ENCODE results near the gene PDIA2.
"Not testable (repeated sequence)": the region's sequence is repeated elsewhere in the genome, so short reads cannot be mapped to it uniquely, and the experiment has no call there.

The PDIA2 gene, protein sequence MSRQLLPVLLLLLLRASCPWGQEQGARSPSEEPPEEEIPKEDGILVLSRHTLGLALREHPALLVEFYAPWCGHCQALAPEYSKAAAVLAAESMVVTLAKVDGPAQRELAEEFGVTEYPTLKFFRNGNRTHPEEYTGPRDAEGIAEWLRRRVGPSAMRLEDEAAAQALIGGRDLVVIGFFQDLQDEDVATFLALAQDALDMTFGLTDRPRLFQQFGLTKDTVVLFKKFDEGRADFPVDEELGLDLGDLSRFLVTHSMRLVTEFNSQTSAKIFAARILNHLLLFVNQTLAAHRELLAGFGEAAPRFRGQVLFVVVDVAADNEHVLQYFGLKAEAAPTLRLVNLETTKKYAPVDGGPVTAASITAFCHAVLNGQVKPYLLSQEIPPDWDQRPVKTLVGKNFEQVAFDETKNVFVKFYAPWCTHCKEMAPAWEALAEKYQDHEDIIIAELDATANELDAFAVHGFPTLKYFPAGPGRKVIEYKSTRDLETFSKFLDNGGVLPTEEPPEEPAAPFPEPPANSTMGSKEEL

DNA sequence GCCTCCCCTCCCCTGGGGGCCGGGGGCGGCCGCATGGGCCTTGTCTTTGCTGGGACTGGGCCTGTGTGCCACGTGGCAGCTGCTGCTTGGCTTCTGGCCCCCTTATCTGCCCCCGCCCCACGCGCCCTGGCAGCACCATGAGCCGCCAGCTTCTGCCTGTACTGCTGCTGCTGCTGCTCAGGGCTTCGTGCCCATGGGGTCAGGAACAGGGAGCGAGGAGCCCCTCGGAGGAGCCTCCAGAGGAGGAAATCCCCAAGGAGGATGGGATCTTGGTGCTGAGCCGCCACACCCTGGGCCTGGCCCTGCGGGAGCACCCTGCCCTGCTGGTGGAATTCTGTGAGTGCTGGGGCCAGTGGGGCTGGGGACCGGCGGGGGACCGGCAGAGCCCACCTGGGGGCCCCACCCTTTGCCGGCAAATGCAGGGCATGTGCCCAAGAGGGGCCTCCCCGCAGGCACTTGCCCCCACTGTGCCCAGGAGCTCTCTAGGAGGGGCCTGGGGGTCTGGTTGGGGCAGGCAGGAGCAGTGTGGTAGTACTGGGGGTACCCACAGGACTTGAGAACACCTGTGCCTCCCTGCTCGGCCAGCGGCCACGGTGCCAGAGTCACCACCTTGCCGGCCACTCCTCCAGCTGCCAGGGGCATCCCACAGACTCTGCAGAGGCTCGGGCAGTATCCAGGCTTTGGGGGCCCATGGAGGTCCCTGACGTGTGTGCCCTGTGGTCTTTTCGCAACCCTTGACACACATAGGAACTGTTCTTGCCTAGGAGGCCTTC lies at the start of gene PDIA2:
TSS of gene PDIA2 (plus strand) at position 132 of the 773 bp plus-strand sequence. CDS start at position 138, 6 bp downstream.
- no peak for DNase-seq

DNA sequence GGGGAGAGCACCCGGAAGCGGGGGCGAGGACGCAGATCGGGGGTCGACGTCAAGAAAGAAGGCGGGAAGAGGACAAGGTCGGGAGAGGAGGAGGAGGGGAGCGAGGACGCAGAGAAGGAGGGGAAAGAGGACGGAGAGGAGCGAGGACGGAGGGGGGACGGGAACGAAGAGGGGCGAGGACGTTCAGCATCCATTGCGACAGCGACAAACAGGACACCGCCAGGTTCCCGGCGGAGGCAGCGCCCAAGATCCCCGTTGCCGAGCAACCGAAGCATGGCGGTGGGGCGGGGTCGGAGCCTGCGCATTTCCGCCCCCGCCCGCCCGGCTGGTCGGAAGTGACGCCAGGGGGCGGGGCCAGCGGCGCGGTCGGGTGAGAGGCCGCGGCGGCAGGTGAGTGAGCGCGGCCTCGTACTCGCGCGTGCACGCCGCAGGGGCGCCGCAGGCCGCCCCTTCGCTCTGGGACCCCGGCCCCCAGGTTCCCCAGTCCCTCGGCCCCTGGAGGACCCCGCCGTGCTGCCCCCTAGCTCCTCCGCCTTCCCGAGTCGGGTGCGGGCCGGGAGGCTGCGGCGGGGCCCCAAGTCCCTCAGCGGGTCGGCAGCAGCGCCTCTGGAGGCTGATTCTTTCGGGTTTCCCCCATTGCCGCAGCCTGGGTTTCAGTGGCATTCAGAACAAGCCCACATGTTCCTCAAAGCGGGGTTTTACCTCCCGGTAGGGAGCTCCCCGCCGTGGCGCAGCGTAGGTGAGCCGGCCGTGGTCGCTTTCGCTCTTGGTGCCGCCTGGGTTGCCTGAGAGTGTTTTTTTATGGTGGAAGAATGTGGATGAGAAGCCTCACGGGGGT lies 48.3 kb upstream of the PDIA2 start, which contains the start of gene FAM234A:
TSS of gene FAM234A (plus strand) at position 354 of the 838 bp plus-strand sequence. CDS start 19,593 bp downstream, outside the sequence.
- DNase-seq = peak; percentile 65 to 98

DNA sequence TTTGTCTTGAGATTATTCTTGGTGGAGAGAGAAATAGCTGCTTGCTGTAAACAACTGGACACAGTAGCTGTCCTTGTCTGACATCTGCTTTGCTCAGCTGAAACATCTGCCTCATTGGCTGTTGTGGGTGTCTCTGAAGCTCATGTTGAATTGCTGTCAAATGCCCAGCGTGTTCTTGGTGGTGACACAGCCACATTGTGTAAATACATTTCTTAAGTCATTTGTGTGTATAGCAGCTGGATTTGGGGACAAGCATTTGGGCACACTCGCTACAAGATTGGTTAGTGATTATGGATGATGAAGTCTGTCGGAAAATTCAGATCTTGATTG lies 43.1 kb upstream of the PDIA2 start:
- no peak for DNase-seq

DNA sequence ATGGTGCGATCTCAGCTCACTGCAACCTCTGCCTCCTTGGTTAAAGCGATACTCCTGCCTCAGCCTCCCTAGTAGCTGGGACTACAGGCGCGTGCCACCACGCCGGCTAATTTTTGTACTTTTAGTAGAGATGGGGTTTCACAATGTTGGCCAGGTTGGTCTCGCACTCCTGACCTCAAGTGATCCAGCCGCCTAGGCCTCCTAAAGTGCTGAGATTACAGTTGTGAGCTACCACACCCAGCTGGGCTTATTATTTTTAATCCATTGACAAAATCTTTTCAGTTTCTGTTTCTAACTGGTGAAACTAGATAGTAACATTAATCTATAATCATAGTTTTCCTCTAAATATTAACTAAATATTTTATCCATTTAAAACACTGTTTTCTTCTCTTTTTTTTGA lies 42.4 kb upstream of the PDIA2 start:
- no peak for DNase-seq

DNA sequence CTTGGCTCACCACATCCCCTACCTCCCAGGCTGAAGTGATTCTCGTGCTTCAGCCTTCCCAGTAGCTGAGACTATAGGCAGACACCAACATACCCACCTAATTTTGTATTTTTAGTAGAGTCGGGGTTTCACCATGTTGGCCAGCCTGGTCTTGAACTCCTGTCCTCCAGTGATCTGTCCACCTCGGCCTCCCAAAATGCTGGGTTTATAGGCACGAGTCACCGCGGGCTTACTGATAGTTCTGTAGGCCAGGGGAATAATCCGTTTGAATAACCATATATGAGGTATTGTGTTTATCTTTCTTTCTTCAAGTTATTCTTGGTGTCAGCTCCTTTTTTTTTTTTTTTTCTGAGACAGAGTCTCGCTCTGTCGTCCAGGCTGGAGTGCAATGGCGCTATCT lies 40.7 kb upstream of the PDIA2 start:
- no peak for DNase-seq

DNA sequence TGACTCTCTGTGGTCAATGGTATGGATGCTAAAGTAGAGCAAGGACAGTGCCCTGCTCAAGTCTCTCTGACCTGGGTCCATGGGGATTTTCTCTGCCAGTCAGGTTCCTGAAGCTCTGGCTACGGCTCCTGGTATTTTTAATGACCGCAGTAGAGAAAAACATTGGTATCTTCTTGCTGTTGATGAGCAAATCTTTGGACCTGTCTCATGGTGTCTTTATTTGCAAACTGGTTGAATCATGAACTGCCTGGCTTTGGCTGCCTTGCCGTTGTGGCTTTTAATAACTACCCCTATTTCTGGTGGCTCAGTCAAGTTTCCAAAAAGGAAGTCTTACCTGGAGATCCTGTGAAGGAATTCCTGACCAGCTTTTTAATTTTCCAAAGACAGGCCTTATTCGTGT lies 39.6 kb upstream of the PDIA2 start:
- no peak for DNase-seq

DNA sequence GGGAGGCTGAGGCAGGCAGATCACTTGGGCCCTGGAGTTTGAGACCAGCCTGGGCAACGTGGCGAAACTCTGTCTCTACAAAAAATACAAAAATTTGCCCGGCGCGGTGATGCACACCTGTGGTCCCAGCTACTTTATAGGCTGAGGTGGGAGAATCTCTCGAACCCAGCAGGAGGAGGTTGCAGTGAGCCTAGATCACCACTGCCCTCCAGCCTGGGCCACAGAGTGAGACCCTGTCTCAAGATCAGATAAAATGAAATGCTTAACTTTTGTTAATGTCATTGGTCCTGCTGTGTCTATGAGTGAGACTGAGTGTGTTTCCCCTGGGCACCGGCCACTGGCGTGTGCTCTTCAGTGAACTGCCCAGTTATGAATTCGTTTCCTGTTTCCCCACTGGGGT lies 37.9 kb upstream of the PDIA2 start:
- no peak for DNase-seq

DNA sequence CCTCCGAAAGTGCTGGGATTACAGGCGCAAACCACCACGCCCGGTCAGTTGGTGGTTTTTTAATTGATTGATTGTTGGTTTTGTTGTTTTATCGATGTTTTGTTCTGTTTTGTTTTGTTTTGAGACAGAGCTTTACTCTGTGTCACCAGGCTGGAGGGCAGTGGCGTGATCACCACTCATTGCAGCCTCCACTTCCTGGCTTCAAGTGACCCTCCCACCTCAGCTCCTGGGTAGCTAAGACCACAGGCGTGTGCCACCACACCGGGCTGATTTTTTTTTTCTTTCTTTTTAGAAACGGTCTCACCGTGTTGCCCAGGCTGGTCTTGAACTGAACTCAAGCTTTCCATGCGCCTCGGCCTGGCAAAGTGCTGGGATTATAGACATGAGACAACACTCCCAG lies 35.9 kb upstream of the PDIA2 start:
- no peak for DNase-seq

DNA sequence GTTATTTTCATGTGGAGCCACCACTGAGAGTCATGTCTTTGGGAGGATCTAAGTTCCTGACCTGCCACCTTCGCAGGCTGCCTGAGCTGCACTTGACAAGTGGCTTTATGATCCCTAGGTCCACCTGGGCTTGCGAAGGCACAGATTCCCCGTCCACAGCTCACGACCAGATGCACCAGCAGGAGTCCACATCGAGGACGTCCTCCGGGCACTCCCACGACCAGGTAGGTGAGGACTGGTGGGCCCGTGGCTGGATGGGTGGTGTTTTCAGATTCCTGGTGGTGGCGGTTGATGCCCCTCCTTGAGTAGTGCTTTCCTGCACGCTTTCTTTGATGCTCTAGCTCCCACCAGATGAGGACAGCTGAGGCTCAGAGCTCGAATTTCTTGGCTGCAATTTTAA lies 33.5 kb upstream of the PDIA2 start:
- no peak for DNase-seq

DNA sequence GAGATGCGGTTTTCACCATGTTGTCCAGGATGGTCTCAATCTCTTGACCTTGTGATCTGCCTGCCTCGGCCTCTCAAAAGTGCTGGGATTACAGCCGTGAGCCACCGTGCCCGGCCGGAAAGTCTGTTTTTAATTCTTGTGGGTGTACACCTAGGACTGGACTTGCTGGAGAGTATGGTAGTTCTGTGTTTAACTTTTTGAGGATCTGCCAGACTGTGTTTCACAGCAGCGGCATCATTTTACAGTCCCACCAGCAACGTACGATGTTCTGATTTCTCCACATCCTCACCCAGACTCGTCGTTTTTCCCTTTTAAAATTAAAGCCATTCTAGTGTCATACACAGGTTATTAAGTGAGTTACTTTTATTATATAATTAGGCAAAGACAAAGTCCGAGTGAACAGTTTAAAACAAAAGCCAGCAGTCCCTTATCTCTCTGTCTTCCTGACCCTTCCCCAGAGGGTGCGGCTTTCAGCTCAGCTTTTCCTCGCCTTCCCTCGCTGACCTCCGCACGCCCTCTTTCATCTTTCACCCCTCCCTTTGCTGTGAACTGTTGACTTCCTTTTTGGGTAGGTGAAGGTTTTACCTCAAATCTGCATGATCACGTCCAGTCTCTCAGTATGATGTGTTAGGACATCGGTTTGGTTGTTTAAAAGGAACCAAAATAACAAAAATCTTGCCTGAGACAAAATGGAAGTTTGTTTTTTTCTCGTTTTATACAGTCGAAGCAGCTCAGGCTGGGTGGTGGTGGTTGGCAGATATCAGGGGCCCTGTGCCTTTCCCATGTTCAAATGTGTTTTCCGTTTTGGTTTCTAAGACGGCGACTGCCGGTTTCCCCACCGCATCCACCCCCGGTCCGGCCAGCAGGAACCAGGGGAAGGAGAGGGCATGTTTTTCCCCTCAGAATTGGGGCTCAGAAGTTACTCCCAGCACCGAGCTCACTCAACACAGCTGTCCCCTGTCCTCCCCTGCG lies 30.3 kb upstream of the PDIA2 start:
- DNase-seq = peak in 1 of 2 donors; percentile 25

DNA sequence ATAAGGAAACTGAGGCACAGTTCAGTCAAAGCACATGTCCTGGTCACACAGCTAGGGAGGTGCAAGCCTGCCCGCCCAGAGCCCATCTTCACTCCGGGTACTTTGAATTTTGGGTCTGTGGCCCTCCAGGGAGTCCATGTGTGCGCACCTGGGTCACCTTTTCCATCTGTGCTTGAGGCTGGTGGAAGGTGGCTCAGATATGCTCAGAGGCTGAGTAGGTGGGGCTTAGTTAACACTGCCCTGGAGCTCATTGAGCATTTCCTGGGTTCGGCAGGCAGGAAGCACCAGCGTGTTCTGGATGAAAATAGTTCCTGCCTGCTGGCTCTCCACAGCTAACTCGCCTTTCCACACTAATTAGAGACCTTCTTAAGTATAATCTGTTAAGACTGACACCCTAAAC lies 29.1 kb upstream of the PDIA2 start:
- DNase-seq = no peak

DNA sequence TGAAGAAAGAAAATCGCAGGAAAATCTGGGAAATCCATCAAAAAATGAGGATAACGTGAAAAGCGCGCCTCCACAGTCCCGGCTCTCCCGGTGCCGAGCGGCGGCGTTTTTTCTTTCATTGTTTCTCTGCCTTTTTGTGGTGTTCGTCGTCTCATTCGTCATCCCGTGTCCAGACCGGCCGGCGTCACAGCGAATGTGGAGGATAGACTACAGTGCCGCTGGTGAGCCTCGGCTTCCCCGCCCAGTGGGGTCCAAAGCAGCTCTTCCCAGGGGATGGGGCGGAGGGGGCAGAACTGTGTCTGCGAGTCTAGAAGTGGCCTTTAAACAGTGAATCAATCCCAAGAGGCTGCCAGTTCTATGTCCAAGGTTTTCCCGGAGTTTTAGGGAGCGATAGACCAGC lies 28.5 kb upstream of the PDIA2 start:
- no peak for DNase-seq

DNA sequence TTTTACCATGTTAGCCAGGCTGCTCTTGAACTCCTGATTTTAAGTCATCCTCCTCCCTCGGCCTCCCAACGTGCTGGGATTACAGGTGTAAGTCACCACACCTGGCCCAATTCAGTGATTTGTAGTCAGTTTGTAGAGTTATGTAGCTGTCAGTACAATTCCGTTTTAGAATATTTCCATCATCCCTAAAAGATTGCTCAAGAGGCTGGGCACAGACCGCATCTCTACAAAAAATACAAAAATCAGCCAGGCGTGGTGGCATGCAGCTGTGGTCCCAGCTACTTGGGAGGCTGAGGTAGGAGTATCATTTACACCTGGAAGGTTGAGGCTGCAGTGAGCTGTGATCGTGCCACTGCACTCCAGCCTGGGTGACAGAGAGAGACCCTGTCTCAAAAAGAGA lies 27.8 kb upstream of the PDIA2 start:
- DNase-seq = no peak

DNA sequence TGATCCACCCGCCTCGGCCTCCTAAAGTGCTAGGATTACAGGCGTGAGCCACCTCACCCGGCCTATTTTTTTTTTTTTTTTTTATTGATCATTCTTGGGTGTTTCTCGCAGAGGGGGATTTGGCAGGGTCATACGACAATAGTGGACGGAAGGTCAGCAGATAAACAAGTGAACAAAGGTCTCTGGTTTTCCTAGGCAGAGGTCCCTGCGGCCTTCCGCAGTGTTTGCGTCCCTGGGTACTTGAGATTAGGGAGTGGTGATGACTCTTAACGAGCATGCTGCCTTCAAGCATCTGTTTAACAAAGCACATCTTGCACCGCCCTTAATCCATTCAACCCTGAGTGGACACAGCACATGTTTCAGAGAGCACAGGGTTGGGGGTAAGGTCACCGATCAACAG lies 24.9 kb upstream of the PDIA2 start:
- DNase-seq = not testable (repeated sequence)

DNA sequence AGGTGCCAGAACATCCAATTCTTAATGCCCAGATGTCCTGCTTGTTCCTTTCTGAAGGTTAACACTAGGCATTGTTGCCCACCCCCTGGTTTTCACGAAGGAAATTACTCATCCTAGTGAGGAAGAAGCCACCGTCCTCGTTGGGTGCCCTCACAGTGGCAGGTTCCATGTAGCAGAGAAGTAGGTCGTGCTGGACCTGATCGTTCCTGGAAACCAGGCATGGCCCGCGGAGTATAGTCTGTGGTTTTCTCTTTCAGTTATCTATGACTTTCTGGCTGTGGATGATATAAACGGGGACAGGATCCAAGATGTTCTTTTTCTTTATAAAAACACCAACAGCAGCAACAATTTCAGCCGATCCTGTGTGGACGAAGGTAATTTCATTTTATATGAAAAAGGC lies 23.7 kb upstream of the PDIA2 start:
- no peak for DNase-seq

DNA sequence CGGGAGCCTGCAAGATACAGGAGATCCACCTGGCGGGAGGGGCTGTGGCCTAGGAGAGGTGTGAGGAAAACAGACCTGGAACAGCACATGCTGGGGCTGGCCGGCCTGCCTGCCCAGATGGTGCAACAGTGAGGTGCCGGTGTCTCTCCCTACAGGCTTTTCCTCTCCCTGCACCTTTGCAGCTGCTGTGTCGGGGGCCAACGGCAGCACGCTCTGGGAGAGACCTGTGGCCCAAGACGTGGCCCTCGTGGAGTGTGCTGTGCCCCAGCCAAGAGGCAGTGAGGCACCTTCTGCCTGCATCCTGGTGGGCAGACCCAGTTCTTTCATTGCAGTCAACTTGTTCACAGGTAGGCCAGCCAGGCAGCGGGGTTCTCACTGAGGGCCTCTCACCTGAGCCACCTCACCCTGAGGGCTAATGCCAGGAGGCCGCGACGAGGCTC lies 23.1 kb upstream of the PDIA2 start:
- DNase-seq = no peak

DNA sequence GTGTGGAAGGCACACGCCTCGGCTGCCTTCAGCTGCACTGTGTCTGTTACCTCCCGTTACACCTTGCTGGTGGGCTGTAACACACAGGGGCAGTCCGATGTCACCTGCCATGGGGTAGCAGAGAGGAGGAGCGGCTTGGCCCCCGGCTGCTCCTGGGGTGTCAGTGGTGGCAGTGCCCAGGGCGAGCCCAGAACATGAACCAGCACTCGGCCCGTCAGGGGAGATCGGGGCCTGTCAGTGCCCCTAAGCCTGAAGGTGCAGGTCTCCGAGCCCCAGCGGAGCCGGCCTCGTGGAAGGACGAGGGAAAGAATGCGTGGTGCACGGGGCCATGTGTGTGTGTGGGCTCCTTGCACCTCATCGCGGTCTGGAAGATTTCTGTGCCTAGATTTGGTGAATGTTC lies 22.6 kb upstream of the PDIA2 start:
- DNase-seq = no peak

DNA sequence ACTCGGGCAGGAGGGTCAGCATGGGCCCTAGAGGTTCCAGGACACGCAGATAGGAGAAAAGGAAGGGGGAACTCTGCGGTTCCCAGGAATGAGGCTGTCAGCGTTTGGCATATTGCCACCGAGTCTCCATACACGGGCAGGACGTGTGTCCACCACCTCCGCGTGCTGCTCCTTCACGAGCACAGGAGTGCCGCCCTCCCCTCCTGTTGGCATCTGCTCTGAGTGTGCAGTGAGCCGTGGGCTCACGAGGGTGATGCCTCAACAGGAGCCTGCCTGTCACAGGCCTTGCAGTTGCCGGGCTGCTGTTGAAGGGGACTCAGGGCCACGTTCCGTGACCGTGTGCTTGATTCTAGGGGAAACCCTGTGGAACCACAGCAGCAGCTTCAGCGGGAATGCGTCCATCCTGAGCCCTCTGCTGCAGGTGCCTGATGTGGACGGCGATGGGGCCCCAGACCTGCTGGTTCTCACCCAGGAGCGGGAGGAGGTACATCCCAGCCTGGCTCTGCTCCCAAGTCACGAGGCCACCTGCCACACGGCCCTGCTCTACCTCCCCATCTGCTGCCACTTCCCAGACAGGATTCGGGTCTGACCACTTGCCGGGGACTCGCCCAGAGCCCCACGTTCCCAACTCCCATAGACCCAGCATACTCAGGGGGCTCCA lies 21.8 kb upstream of the PDIA2 start:
- DNase-seq = no peak

DNA sequence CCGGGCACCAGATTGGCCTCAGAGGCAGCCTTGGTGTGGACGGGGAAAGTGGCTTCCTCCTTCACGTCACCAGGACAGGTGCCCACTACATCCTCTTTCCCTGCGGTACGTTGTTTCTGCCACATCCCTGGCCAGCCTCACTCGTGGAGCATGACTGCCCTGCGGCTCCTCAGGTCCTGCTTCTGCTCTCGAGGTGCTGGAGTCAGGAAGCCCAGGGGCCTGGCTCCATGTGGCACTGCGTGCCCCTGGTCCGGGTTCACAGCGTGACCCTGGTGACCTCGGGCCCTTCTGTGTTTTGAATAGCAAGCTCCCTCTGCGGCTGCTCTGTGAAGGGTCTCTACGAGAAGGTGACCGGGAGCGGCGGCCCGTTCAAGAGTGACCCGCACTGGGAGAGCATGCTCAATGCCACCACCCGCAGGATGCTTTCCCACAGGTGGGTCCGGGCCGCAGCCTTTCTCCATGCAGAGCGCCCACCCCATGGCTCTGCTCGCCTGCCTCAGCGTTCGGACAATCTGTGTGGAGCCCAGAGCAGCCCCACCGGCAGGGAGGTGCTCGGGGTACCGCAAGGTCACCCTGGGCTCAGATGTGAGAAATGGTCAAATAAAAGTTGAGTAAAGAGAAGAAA lies 20.7 kb upstream of the PDIA2 start:
- DNase-seq = no peak

DNA sequence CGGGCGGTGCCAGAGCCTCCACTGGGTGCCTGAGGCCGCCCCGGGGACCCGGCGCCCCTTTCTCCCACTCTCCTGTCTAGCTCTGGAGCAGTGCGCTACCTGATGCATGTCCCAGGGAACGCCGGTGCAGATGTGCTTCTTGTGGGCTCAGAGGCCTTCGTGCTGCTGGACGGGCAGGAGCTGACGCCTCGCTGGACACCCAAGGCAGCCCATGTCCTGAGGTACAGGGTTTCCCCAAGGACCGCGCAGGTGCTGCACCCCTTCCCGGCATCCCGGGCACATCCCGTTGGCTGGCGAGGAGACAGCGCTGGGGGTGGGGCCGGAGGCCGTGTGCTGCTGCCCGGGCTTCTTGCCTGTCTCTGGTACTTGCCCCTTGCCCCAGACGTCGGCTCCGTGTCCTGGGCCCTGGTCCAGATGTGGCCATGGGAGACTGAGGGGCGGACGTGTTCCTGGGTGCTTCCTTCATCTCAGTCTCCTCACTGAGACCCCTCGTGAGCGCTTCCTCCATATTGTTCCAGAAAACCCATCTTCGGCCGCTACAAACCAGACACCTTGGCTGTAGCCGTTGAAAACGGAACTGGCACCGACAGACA lies 19.7 kb upstream of the PDIA2 start:
- no peak for DNase-seq

Data from bone marrow (tissue), 2 donors.